22Rv1 (cell line): ENCODE data around the gene GAPT.

ENCODE experiments used
- H3K27ac ChIP-seq: fragments of 450-650 bp; 2 replicates; pipeline ENCODE4 v1.5.1; 2017
- ZFX ChIP-seq: fragments of 450-650 bp; IDR thresholded peaks from 2 replicates; pipeline ENCODE4 v1.6.1; 2017; ENCODE audit warnings: antibody characterized with exemption, borderline replicate concordance
- TF ChIP-seq, protein P1 (sequence below): fragments of 450-650 bp; IDR thresholded peaks from 2 replicates; pipeline ENCODE4 v1.5.1; 2017; ENCODE audit warnings: mild to moderate bottlenecking

Gene GAPT

GRCh38 chr5:58496488-58496887 lies 5.3 kb downstream of the GAPT start:
- no peak for TF ChIP-seq ZFX
- TF ChIP-seq, protein P1, sequence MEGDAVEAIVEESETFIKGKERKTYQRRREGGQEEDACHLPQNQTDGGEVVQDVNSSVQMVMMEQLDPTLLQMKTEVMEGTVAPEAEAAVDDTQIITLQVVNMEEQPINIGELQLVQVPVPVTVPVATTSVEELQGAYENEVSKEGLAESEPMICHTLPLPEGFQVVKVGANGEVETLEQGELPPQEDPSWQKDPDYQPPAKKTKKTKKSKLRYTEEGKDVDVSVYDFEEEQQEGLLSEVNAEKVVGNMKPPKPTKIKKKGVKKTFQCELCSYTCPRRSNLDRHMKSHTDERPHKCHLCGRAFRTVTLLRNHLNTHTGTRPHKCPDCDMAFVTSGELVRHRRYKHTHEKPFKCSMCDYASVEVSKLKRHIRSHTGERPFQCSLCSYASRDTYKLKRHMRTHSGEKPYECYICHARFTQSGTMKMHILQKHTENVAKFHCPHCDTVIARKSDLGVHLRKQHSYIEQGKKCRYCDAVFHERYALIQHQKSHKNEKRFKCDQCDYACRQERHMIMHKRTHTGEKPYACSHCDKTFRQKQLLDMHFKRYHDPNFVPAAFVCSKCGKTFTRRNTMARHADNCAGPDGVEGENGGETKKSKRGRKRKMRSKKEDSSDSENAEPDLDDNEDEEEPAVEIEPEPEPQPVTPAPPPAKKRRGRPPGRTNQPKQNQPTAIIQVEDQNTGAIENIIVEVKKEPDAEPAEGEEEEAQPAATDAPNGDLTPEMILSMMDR: peak; percentile 67

DNA sequence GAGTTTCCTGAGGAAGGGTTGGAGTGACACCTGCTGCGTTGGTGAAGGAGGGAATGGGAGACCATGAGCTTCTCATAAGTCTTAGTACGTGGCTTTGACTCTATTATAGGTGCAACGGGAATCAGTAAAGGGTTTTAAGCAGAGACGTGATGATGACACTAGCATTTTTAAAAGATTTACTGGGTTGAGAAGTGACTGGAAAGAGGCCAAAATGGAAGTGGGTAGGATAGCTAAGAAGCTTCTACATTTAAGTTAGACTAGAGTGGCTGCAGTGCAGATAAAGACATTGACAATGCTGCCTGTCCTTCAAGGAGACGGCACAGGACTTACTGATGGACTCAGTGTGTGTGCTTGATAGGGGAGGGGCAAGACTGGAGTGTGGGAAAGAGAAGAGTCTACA lies 6.2 kb downstream of the GAPT start:
- TF ChIP-seq ZFX: no peak
- H3K27ac ChIP-seq: no peak overlapping the region

More at GRCh38 chr5:58496488-58496887, 5.3 kb downstream of the GAPT start:
- no peak overlapping the region for H3K27ac ChIP-seq

DNA sequence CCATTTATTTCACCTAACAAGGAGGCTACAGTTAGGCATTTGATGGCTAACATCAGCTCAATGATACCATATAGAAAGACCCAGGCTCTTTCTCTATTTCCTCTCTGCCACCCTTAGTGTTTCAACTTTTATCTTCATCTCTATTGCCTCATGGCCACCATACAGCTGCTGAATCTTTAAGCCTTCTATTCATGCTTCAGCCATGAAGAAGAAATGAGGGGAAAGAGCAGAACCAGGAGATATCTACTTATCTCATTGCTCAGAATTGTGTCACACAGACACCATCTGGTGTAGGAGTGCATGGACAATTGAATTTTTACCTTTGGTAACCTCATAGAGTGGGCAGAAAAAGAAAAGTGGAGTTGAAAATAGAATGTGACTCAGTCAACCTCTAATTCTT lies 6.7 kb downstream of the GAPT start:
- H3K27ac ChIP-seq: no peak overlapping the region
- no peak for TF ChIP-seq ZFX
- TF ChIP-seq, protein P1: no peak

GRCh38 chr5:58498340-58498942 lies 7.2 kb downstream of the GAPT start:
- H3K27ac ChIP-seq: no peak overlapping the region
- no peak for TF ChIP-seq ZFX
- TF ChIP-seq, protein P1: peak; percentile 86

- TF ChIP-seq, protein P1: no peak
- no peak for TF ChIP-seq ZFX
- no peak overlapping the region for H3K27ac ChIP-seq
Observed at GRCh38 chr5:58499231-58499630, 8.0 kb downstream of the GAPT start.

GRCh38 chr5:58499941-58500340 lies 8.7 kb downstream of the GAPT start:
- TF ChIP-seq, protein P1: no peak
- TF ChIP-seq ZFX: no peak
- no peak overlapping the region for H3K27ac ChIP-seq

DNA sequence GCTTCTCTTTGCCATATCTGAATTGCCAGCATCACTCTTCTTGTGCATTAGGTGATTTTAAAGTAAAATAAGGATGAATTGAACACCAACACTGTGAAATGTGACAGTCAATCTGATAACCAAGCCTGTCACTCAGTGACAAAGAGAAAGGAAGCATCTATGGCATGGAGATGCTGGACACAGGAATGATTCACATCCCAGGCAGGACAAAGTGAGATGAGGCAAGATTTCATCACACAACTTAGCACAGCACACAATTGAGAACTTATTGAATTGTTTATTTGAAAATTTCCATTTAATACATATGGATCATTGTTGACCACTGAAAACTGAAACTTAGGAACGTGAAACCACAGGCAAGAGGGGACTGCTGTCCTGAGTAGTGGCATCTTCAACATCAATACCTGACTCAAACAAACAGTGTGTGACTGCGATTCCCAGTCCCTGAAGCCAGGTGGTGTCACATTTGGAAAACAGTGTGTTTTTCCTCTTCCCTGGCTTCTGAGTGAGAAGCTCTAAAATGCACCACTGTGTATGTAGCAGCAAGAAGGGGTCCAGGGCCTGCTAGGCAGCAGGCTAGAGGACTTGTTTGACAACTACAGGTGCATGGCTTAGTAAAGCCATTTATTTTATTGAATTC lies 10.7 kb downstream of the GAPT start:
- no peak overlapping the region for H3K27ac ChIP-seq
- no peak for TF ChIP-seq ZFX
- TF ChIP-seq, protein P1: 0 out of 2 replicates have a peak, but pooled peaks have one; percentile 10
